Naive thymus-derived CD4-positive, alpha-beta T cell (primary cell): ENCODE results near the gene FAM204A. TPM values are rescaled to one million over a fixed set of nuclear protein-coding genes. Genes with fewer than 3 reads are reported as not detected.

Experiments
- ATAC-seq: fragments of 150-1000 bp; cut with Tn5 transposase; 2 replicates; pipeline ENCODE4 v1.10.0; 2021; ENCODE audit warnings: mild to moderate bottlenecking, moderate library complexity
- CTCF ChIA-PET: fragments of 350-600 bp; sonication (Branson Sonifier 250); formaldehyde crosslinking; loops from one replicate; lab custom pipeline; 2021; ENCODE audit warnings: antibody characterized with exemption; lab: Charles Lee
- POLR2A ChIA-PET: fragments of 350-600 bp; sonication (Branson Sonifier 250); formaldehyde crosslinking; loops from one replicate; lab custom pipeline; 2021; ENCODE audit warnings: antibody characterized with exemption, inconsistent platforms; lab: Charles Lee
- DNase-seq, 9 donors: peaks; one replicate each; pipeline versions ENCODE4 v3.0.0 to v3.0.0-alpha.2; 2020 to 2022; ENCODE audit warnings: mixed read lengths in 1 of 9
- H3K27ac ChIP-seq: one replicate; pipeline ENCODE4 v1.7.0; 2013; ENCODE audit warnings: mild to moderate bottlenecking, low read depth, low read length, moderate library complexity
- H3K27me3 ChIP-seq, 2 donors: one replicate each; pipeline ENCODE4 v1.7.0; 2013; ENCODE audit warnings: low read length in 2 of 2, mild to moderate bottlenecking in 2 of 2, moderate library complexity in 2 of 2; ENCODE audit not compliant: control insufficient read depth in 2 of 2, insufficient read depth in 2 of 2
- H3K36me3 ChIP-seq, 3 experiments: 1 replicate in 2 of 3; 2 replicates in 1 of 3; pipeline ENCODE4 v1.7.0; 2013; ENCODE audit warnings: low read length in 3 of 3, mild to moderate bottlenecking in 3 of 3, moderate library complexity in 1 of 3; ENCODE audit not compliant: insufficient read depth in 3 of 3, control insufficient read depth in 2 of 3
- H3K4me1 ChIP-seq, 2 donors: one replicate each; pipeline ENCODE4 v1.7.0; 2013; ENCODE audit warnings: low read length in 2 of 2, mild to moderate bottlenecking in 2 of 2, moderate library complexity in 1 of 2; ENCODE audit not compliant: control insufficient read depth in 2 of 2, insufficient read depth in 2 of 2
- H3K4me3 ChIP-seq: 2 replicates; pipeline ENCODE4 v1.7.0; 2013; ENCODE audit warnings: mild to moderate bottlenecking, low read length
- H3K9me3 ChIP-seq, 3 experiments: 1 replicate in 2 of 3; 2 replicates in 1 of 3; pipeline ENCODE4 v1.7.0; 2013; ENCODE audit warnings: low read length in 3 of 3; ENCODE audit not compliant: control insufficient read depth in 2 of 3
- H3K27ac Mint-ChIP-seq, 9 donors: one replicate each; pipeline ENCODE4 v1.8.0; 2020 to 2022; ENCODE audit warnings: mixed read lengths in 9 of 9, mild to moderate bottlenecking in 8 of 9, moderate library complexity in 5 of 9, inconsistent platforms in 2 of 9
- H3K27me3 Mint-ChIP-seq, 5 donors: one replicate each; pipeline ENCODE4 v1.8.0; 2021 to 2022; ENCODE audit warnings: mixed read lengths in 5 of 5, mild to moderate bottlenecking in 1 of 5
- H3K36me3 Mint-ChIP-seq, 5 donors: one replicate each; pipeline ENCODE4 v1.8.0; 2020 to 2022; ENCODE audit warnings: mixed read lengths in 5 of 5, mild to moderate bottlenecking in 3 of 5, inconsistent platforms in 1 of 5
- H3K4me1 Mint-ChIP-seq, 7 donors: one replicate each; pipeline ENCODE4 v1.8.0; 2020 to 2022; ENCODE audit warnings: mixed read lengths in 7 of 7, mild to moderate bottlenecking in 3 of 7, inconsistent platforms in 1 of 7
- H3K4me3 Mint-ChIP-seq, 10 donors: one replicate each; pipeline ENCODE4 v1.8.0; 2020 to 2022; ENCODE audit warnings: mild to moderate bottlenecking in 10 of 10, mixed read lengths in 10 of 10, moderate library complexity in 6 of 10, inconsistent platforms in 2 of 10
- H3K9me3 Mint-ChIP-seq, 11 donors: one replicate each; pipeline ENCODE4 v1.8.0; 2020 to 2022; ENCODE audit warnings: mixed read lengths in 11 of 11, mild to moderate bottlenecking in 4 of 11, inconsistent platforms in 1 of 11, moderate library complexity in 1 of 11
- intact Hi-C, 2 donors: fragments of 100-400 bp; cut with micrococcal nuclease; formaldehyde crosslinking; loops; one replicate each; pipeline ENCODE4 v1.15.1; 2023
- polyA plus RNA-seq, 2 donors: library from polyadenylated mRNA; unstranded; fragments of 300-500 nt; fragmentation: Illumina TruSeq; gene quantifications; one replicate each; pipeline ENCODE4 v1.2.3, GENCODE V29; 2021
- total RNA-seq, 6 experiments: library from RNA in 5 of 6; stranded (reverse) in 5 of 6; gene quantifications; 1 replicate in 5 of 6; 2 replicates in 1 of 6; pipeline ENCODE4 v1.2.3 and lab custom pipeline; 2021 to 2026

The FAM204A gene
- total and polyA plus RNA-seq, 7 experiments from 2014 or later = 56.6 to 122 (median 64.8) TPM

GRCh38 chr10:118321724-118322575 is 20.2 kb downstream of the FAM204A start:
- ATAC-seq = no peak
- H3K9me3 ChIP-seq = no peaks in the 10 kb centered on the region
- H3K4me3 ChIP-seq = no peak overlapping the region
- POLR2A ChIA-PET = no interaction called here
- no peak for DNase-seq
- no peaks in the 10 kb centered on the region for H3K4me1 ChIP-seq
- H3K36me3 ChIP-seq = peaks cover 3 to 58% (median 4%) of the 10 kb centered on the region in 3 experiments
- Mint-ChIP-seq H3K27ac (peak overlapping the region in 1 of 9 donors; percentile 75), H3K4me3 (no peak overlapping the region), H3K4me1 (peaks cover 0 to 19% (median 3%) of the 10 kb centered on the region in 7 donors), H3K27me3 (no peaks in the 10 kb centered on the region), H3K36me3 (peaks cover 6 to 42% (median 26%) of the 10 kb centered on the region in 5 donors), H3K9me3 (no peaks in the 10 kb centered on the region)
- H3K27ac ChIP-seq = no peak overlapping the region
- CTCF ChIA-PET = no interaction called here
- H3K27me3 ChIP-seq = no peaks in the 10 kb centered on the region
- intact Hi-C loops = no loop called here

GRCh38 chr10:118315629-118316028 is 26.5 kb downstream of the FAM204A start:
- ATAC-seq (no peak), DNase-seq (no peak)
- no peak overlapping the region for H3K4me3 ChIP-seq
- H3K36me3 ChIP-seq = peaks cover 0 to 50% (median 0%) of the 10 kb centered on the region in 3 experiments
- H3K9me3 Mint-ChIP-seq = no peaks in the 10 kb centered on the region
- no peak overlapping the region for H3K27ac ChIP-seq
- no peaks in the 10 kb centered on the region for H3K4me1 ChIP-seq
- H3K4me1 Mint-ChIP-seq = peaks cover 0 to 7% (median 0%) of the 10 kb centered on the region in 7 donors
- no peaks in the 10 kb centered on the region for H3K27me3 Mint-ChIP-seq
- H3K36me3 Mint-ChIP-seq = peaks cover 5 to 40% (median 12%) of the 10 kb centered on the region in 5 donors
- H3K27me3 ChIP-seq = no peaks in the 10 kb centered on the region
- intact Hi-C loops = no loop called here
- no peaks in the 10 kb centered on the region for H3K9me3 ChIP-seq
- H3K27ac Mint-ChIP-seq = no peak overlapping the region
- ChIA-PET CTCF (interaction anchor here (0.7 kb wide), 1 partner anchor 85 kb away, joined by 4 read pairs; no protein-coding TSS in a partner anchor), POLR2A (no interaction called here)
- no peak overlapping the region for H3K4me3 Mint-ChIP-seq

- intact Hi-C loops = no loop called here
- ChIA-PET POLR2A (no interaction called here), CTCF (no interaction called here)
- Mint-ChIP-seq H3K27ac (no peak overlapping the region), H3K4me3 (no peak overlapping the region), H3K27me3 (no peaks in the 10 kb centered on the region), H3K36me3 (peaks cover 4 to 39% (median 7%) of the 10 kb centered on the region in 5 donors), H3K9me3 (no peaks in the 10 kb centered on the region), H3K4me1 (peaks cover 0 to 7% (median 0%) of the 10 kb centered on the region in 7 donors)
- DNase-seq = no peak
- Histone ChIP-seq H3K27ac (no peak overlapping the region), H3K27me3 (no peaks in the 10 kb centered on the region), H3K9me3 (no peaks in the 10 kb centered on the region), H3K36me3 (peaks cover 0 to 50% (median 0%) of the 10 kb centered on the region in 3 experiments), H3K4me3 (no peak overlapping the region), H3K4me1 (no peaks in the 10 kb centered on the region)
- no peak for ATAC-seq
These were observed 27.2 kb downstream of the FAM204A start for GRCh38 chr10:118314882-118315281.

- Histone ChIP-seq H3K27me3 (no peaks in the 10 kb centered on the region), H3K4me1 (no peaks in the 10 kb centered on the region), H3K36me3 (peaks cover 0 to 59% (median 4%) of the 10 kb centered on the region in 3 experiments), H3K4me3 (no peak overlapping the region), H3K27ac (no peak overlapping the region), H3K9me3 (no peaks in the 10 kb centered on the region)
- POLR2A ChIA-PET = no interaction called here
- no peak overlapping the region for H3K4me3 Mint-ChIP-seq
- H3K4me1 Mint-ChIP-seq = no peaks in the 10 kb centered on the region
- peaks cover 6 to 48% (median 12%) of the 10 kb centered on the region in 5 donors for H3K36me3 Mint-ChIP-seq
- no peaks in the 10 kb centered on the region for H3K9me3 Mint-ChIP-seq
- no peaks in the 10 kb centered on the region for H3K27me3 Mint-ChIP-seq
- intact Hi-C loops = no loop called here
- peak overlapping the region in 1 of 9 donors; percentile 39 for H3K27ac Mint-ChIP-seq
- no peak for ATAC-seq
- no peak for DNase-seq
- CTCF ChIA-PET = no interaction called here
These were observed 30.6 kb downstream of the FAM204A start for GRCh38 chr10:118311505-118311904.

GRCh38 chr10:118310822-118311221 is 31.3 kb downstream of the FAM204A start:
- Histone ChIP-seq H3K27ac (no peak overlapping the region), H3K4me1 (no peaks in the 10 kb centered on the region), H3K36me3 (peaks cover 0 to 56% (median 4%) of the 10 kb centered on the region in 3 experiments), H3K9me3 (no peaks in the 10 kb centered on the region), H3K27me3 (no peaks in the 10 kb centered on the region), H3K4me3 (no peak overlapping the region)
- H3K9me3 Mint-ChIP-seq = no peaks in the 10 kb centered on the region
- CTCF ChIA-PET = interaction anchor here (0.6 kb wide), 1 partner anchor 305 kb away, joined by 3 read pairs; no protein-coding TSS in a partner anchor
- POLR2A ChIA-PET = no interaction called here
- H3K36me3 Mint-ChIP-seq = peaks cover 6 to 55% (median 12%) of the 10 kb centered on the region in 5 donors
- intact Hi-C loops = no loop called here
- no peak for DNase-seq
- H3K4me3 Mint-ChIP-seq = no peak overlapping the region
- H3K27me3 Mint-ChIP-seq = no peaks in the 10 kb centered on the region
- no peak overlapping the region for H3K27ac Mint-ChIP-seq
- H3K4me1 Mint-ChIP-seq = no peaks in the 10 kb centered on the region
- no peak for ATAC-seq

DNA sequence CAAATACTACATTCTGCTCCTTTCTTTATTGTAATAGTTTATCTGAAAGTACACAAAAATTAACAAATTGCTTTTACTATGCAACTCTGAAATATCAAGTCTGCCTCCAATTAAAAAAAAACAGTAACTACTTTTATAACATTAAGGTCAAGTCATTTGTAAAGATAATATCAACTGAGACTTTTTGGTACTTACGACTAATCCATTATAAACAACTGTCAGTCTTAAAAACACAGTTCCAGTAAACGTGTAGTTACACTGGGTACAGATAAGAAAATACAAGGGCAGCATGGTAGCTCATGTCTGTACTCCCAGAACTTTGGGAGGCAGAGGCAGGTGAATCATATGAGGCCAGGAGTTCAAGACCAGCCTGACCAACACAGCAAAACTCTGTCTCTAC is 32.2 kb downstream of the FAM204A start:
- Histone ChIP-seq H3K4me1 (no peaks in the 10 kb centered on the region), H3K9me3 (no peaks in the 10 kb centered on the region), H3K36me3 (peaks cover 0 to 53% (median 10%) of the 10 kb centered on the region in 3 experiments), H3K27me3 (no peaks in the 10 kb centered on the region), H3K27ac (no peak overlapping the region), H3K4me3 (no peak overlapping the region)
- CTCF ChIA-PET = no interaction called here
- Mint-ChIP-seq H3K27ac (no peak overlapping the region), H3K4me3 (no peak overlapping the region), H3K36me3 (peaks cover 6 to 57% (median 16%) of the 10 kb centered on the region in 5 donors), H3K27me3 (no peaks in the 10 kb centered on the region), H3K9me3 (no peaks in the 10 kb centered on the region), H3K4me1 (no peaks in the 10 kb centered on the region)
- POLR2A ChIA-PET = no interaction called here
- no peak for DNase-seq
- no peak for ATAC-seq
- intact Hi-C loops = no loop called here
